DOHH2 (cell line): Measurements from ENCODE around the gene NKIRAS1.

Source experiments
- H3F3A ChIP-seq: fragments of 200-600 bp; sonication (generic), shearing (Covaris generic); 2 replicates; pipeline ENCODE4 v1.6.0; 2016; ENCODE audit warnings: antibody characterized with exemption, mild to moderate bottlenecking; ENCODE audit not compliant: control insufficient read depth, insufficient read depth
- H3K27ac ChIP-seq: fragments of 200-600 bp; sonication (generic); 2 replicates; pipeline ENCODE4 v1.5.1; 2014; ENCODE audit warnings: low read depth, mild to moderate bottlenecking, low read length, moderate library complexity
- H3K27me3 ChIP-seq: fragments of 200-600 bp; sonication (generic); 2 replicates; pipeline ENCODE4 v1.6.1; 2014; ENCODE audit warnings: mild to moderate bottlenecking, low read length, mixed read lengths; ENCODE audit not compliant: control insufficient read depth
- H3K36me3 ChIP-seq: fragments of 200-600 bp; sonication (generic); 2 replicates; pipeline ENCODE4 v1.6.1; 2014; ENCODE audit warnings: mild to moderate bottlenecking, low read length, moderate library complexity, mixed read lengths; ENCODE audit not compliant: control insufficient read depth
- H3K4me1 ChIP-seq: fragments of 200-600 bp; sonication (generic); 2 replicates; pipeline ENCODE4 v1.6.1; 2014; ENCODE audit warnings: mild to moderate bottlenecking, low read length, mixed read lengths; ENCODE audit not compliant: control insufficient read depth
- H3K4me2 ChIP-seq: fragments of 200-600 bp; sonication (generic); 2 replicates; pipeline ENCODE4 v1.6.0; 2014; ENCODE audit warnings: mild to moderate bottlenecking, low read length, moderate library complexity
- H3K4me3 ChIP-seq: fragments of 200-600 bp; sonication (generic); 2 replicates; pipeline ENCODE4 v1.5.1; 2014; ENCODE audit warnings: mild to moderate bottlenecking, low read length, mixed read lengths
- H3K79me2 ChIP-seq: fragments of 200-600 bp; sonication (generic); 2 replicates; pipeline ENCODE4 v1.6.1; 2014; ENCODE audit warnings: mild to moderate bottlenecking, low read length, mixed read lengths; ENCODE audit not compliant: control insufficient read depth
- H3K9me2 ChIP-seq: fragments of 200-600 bp; sonication (generic); replicated peaks from 2 replicates; pipeline ENCODE4 v1.6.1; 2014; ENCODE audit warnings: mild to moderate bottlenecking, low read length, mixed read lengths; ENCODE audit not compliant: control insufficient read depth
- H3K9me3 ChIP-seq: fragments of 200-600 bp; sonication (generic); 2 replicates; pipeline ENCODE4 v1.6.1; 2014; ENCODE audit warnings: antibody characterized with exemption, low read length, mixed read lengths; ENCODE audit not compliant: control insufficient read depth, insufficient read depth
- H4K20me1 ChIP-seq: fragments of 200-600 bp; sonication (generic); 2 replicates; pipeline ENCODE4 v1.6.0; 2014; ENCODE audit warnings: low read depth, mild to moderate bottlenecking, antibody characterized with exemption, low read length, moderate library complexity; ENCODE audit not compliant: control insufficient read depth, insufficient read depth
- CTCF ChIP-seq: fragments of 200-600 bp; sonication (generic); IDR thresholded peaks from one replicate; pipeline ENCODE4 v1.5.1; 2014; ENCODE audit warnings: antibody characterized with exemption, mild to moderate bottlenecking, low read depth, low read length; ENCODE audit not compliant: poor library complexity, severe bottlenecking
- EZH2phosphoT487 ChIP-seq: fragments of 200-600 bp; sonication (generic); IDR thresholded peaks from 2 replicates; pipeline ENCODE4 v1.6.1; 2017; ENCODE audit warnings: borderline replicate concordance, mild to moderate bottlenecking, antibody characterized with exemption, low read length, moderate library complexity, mixed read lengths

The NKIRAS1 gene

GRCh38 chr3:23894254-23895061, 22.3 kb downstream of the NKIRAS1 start:
- H3K4me2 ChIP-seq, result no peak overlapping the region
- no peak overlapping the region for H3K4me3 ChIP-seq
- no peak overlapping the region for H3K27ac ChIP-seq
- no peaks in the 10 kb centered on the region for H3K9me2 ChIP-seq
- H3K4me1 ChIP-seq, result no peaks in the 10 kb centered on the region
- no peaks in the 10 kb centered on the region for H3F3A ChIP-seq
- H3K9me3 ChIP-seq, result no peaks in the 10 kb centered on the region
- H3K27me3 ChIP-seq, result no peaks in the 10 kb centered on the region
- H3K36me3 ChIP-seq, result peaks cover 44% of the 10 kb centered on the region
- H3K79me2 ChIP-seq, result no peaks in the 10 kb centered on the region
- H4K20me1 ChIP-seq, result 0 out of 2 replicates have a peak, but pooled peaks cover 5% of the 10 kb centered on the region
- TF ChIP-seq EZH2phosphoT487 (no peak), CTCF (no peak)

- H3K4me3 ChIP-seq, result no peak overlapping the region
- no peaks in the 10 kb centered on the region for H3K4me1 ChIP-seq
- H3K4me2 ChIP-seq, result no peak overlapping the region
- no peak overlapping the region for H3K27ac ChIP-seq
- TF ChIP-seq EZH2phosphoT487 (no peak), CTCF (no peak)
- H3K9me2 ChIP-seq, result no peaks in the 10 kb centered on the region
- peaks cover 10% of the 10 kb centered on the region; the same call in 1 of the 2 replicates for H4K20me1 ChIP-seq
- no peaks in the 10 kb centered on the region for H3K9me3 ChIP-seq
- H3F3A ChIP-seq, result no peaks in the 10 kb centered on the region
- no peaks in the 10 kb centered on the region for H3K27me3 ChIP-seq
- peaks cover 40% of the 10 kb centered on the region for H3K36me3 ChIP-seq
- H3K79me2 ChIP-seq, result no peaks in the 10 kb centered on the region
Observed at GRCh38 chr3:23889950-23890349, 26.8 kb downstream of the NKIRAS1 start.

GRCh38 chr3:23889386-23889785, 27.4 kb downstream of the NKIRAS1 start:
- no peaks in the 10 kb centered on the region for H3K9me3 ChIP-seq
- peaks cover 10% of the 10 kb centered on the region; the same call in 1 of the 2 replicates for H4K20me1 ChIP-seq
- no peaks in the 10 kb centered on the region for H3F3A ChIP-seq
- H3K4me2 ChIP-seq, result no peak overlapping the region
- no peaks in the 10 kb centered on the region for H3K4me1 ChIP-seq
- H3K9me2 ChIP-seq, result no peaks in the 10 kb centered on the region
- no peak overlapping the region for H3K4me3 ChIP-seq
- H3K27ac ChIP-seq, result no peak overlapping the region
- H3K79me2 ChIP-seq, result no peaks in the 10 kb centered on the region
- no peak for TF ChIP-seq CTCF
- TF ChIP-seq EZH2phosphoT487, result no peak
- H3K36me3 ChIP-seq, result peaks cover 40% of the 10 kb centered on the region
- H3K27me3 ChIP-seq, result no peaks in the 10 kb centered on the region
